ENCODE data around the gene ZGPAT. TPM values are rescaled to one million over a fixed set of nuclear protein-coding genes. Genes with fewer than 3 reads are reported as not detected.

The ZGPAT gene
- total RNA-seq, 6 experiments from 2014 or later: 18.3 to 22.9 (median 19.6) TPM

DNA sequence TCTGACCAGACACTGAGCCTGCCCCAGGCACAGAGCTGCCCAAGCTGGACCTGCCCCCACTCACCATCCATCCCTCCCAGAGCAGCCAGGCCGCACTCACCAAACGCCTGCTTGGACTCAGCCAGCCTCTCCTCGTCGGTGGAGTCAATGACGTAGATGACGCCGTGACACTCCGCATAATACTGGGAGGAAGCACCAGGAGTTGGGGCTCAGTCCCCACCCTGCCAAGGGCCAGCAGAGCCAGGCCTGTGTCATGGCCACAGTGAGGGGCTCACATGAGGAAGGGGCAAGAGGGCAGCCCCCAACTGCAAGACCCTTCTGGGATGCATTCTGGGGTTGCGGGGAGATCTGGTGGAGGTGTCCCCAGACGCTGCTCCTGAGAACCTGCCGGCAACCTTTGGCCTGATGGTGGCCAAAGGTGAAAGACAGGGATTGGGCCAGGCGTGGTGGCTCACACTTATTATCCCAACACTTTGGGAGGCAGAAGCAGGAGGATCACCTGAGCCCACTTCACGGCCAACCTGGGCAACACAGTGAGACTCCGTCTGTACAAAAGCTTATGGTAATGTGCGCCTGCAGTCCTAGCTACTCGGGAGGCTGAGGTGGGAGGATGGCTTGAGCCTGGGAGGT, 5.7 kb upstream of the ZGPAT start:
- no peaks in the 10 kb centered on the region for H3K9me3 Mint-ChIP-seq
- peaks cover 27% of the 10 kb centered on the region for H3K4me1 Mint-ChIP-seq (ENCODE audit: low read depth)

DNA sequence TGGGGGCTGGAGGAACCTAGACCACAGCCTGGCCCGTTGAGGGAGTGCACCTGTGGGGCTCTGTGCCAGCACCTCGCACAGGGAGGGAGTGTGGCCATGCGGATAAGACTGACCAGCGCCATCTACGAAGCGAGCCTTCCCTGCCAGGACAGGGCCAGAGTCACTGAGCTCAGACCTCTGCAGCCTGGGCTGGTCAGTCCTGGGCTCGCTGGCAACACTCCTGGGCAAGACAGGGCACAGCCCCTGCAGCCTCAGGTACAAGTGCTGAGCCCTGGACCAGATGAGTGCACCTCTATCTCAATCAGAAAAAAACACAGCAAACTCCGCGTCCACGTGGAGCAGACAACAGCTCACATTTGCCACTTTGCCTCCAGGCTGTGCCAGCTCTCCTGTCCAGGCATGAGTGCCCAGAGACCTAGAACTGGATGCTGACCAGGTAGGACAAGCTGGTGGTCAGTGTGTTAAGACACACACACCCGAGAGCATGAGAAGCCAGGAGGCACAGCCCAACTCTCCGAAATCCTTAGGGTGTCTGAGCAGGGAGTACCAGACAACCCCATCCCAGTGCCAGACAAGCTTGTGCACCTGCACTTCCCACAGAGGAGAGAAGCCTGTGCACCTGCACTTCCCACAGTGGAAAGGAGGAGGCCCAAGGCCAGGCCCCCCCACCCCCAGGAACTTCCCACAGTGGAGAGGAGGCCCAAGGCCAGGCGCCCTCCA, 4.9 kb upstream of the ZGPAT start:
- Mint-ChIP-seq H3K4me3 (no peak overlapping the region), H3K9me3 (no peaks in the 10 kb centered on the region), H3K4me1 (ENCODE audit: low read depth) (peaks cover 27% of the 10 kb centered on the region), H3K27me3 (ENCODE audit: insufficient read depth) (peaks cover 15% of the 10 kb centered on the region), H3K36me3 (ENCODE audit: low read depth) (peaks cover 12% of the 10 kb centered on the region), H3K27ac (no peak overlapping the region)
- DNase-seq: no peak
- no peak for TF ChIP-seq CTCF (IDR thresholded peaks at IDR 0.05)

More for the DNA sequence above, 5.7 kb upstream of the ZGPAT start:
- DNase-seq: no peak
- Mint-ChIP-seq H3K4me3 (no peak overlapping the region), H3K27me3 (ENCODE audit: insufficient read depth) (peaks cover 18% of the 10 kb centered on the region), H3K27ac (no peak overlapping the region), H3K36me3 (ENCODE audit: low read depth) (peaks cover 12% of the 10 kb centered on the region)
- no peak for TF ChIP-seq CTCF (IDR thresholded peaks at IDR 0.05)

GRCh38 chr20:63703471-63703975, 4.3 kb upstream of the ZGPAT start:
- H3K36me3 Mint-ChIP-seq (ENCODE audit: low read depth): peaks cover 14% of the 10 kb centered on the region
- DNase-seq: no peak
- TF ChIP-seq CTCF (IDR thresholded peaks at IDR 0.05): no peak
- peaks cover 28% of the 10 kb centered on the region for H3K4me1 Mint-ChIP-seq (ENCODE audit: low read depth)
- H3K4me3 Mint-ChIP-seq: no peak overlapping the region
- no peaks in the 10 kb centered on the region for H3K9me3 Mint-ChIP-seq
- peaks cover 15% of the 10 kb centered on the region for H3K27me3 Mint-ChIP-seq (ENCODE audit: insufficient read depth)
- H3K27ac Mint-ChIP-seq: no peak overlapping the region

- TF ChIP-seq CTCF (IDR thresholded peaks at IDR 0.05): no peak
- Mint-ChIP-seq H3K9me3 (no peaks in the 10 kb centered on the region), H3K27ac (no peak overlapping the region), H3K4me1 (ENCODE audit: low read depth) (peaks cover 28% of the 10 kb centered on the region), H3K36me3 (ENCODE audit: low read depth) (peaks cover 20% of the 10 kb centered on the region), H3K4me3 (no peak overlapping the region), H3K27me3 (ENCODE audit: insufficient read depth) (peaks cover 10% of the 10 kb centered on the region)
- no peak for DNase-seq
Observed at GRCh38 chr20:63703976-63704748, 3.7 kb upstream of the ZGPAT start.

- Mint-ChIP-seq H3K27me3 (ENCODE audit: insufficient read depth) (peaks cover 7% of the 10 kb centered on the region), H3K9me3 (no peaks in the 10 kb centered on the region), H3K27ac (0 out of 2 replicates have a peak overlapping the region, but pooled peaks have one; percentile 5), H3K4me3 (no peak overlapping the region), H3K4me1 (ENCODE audit: low read depth) (peaks cover 27% of the 10 kb centered on the region), H3K36me3 (ENCODE audit: low read depth) (peaks cover 21% of the 10 kb centered on the region)
- no peak for DNase-seq
- no peak for TF ChIP-seq CTCF (IDR thresholded peaks at IDR 0.05)
Observed at GRCh38 chr20:63704749-63705117, 3.1 kb upstream of the ZGPAT start.

Measured in HFFc6 (cell line).